SW480 (cell line): Measurements from ENCODE around the gene KREMEN1.
"Not testable (repeated sequence)": the region's sequence is repeated elsewhere in the genome, so short reads cannot be mapped to it uniquely, and the experiment has no call there.

Experiments used
- DNase-seq: peaks from one replicate; pipeline ENCODE4 v3.0.0-alpha.2; 2016; ENCODE audit warnings: low spot score

KREMEN1 gene

DNA sequence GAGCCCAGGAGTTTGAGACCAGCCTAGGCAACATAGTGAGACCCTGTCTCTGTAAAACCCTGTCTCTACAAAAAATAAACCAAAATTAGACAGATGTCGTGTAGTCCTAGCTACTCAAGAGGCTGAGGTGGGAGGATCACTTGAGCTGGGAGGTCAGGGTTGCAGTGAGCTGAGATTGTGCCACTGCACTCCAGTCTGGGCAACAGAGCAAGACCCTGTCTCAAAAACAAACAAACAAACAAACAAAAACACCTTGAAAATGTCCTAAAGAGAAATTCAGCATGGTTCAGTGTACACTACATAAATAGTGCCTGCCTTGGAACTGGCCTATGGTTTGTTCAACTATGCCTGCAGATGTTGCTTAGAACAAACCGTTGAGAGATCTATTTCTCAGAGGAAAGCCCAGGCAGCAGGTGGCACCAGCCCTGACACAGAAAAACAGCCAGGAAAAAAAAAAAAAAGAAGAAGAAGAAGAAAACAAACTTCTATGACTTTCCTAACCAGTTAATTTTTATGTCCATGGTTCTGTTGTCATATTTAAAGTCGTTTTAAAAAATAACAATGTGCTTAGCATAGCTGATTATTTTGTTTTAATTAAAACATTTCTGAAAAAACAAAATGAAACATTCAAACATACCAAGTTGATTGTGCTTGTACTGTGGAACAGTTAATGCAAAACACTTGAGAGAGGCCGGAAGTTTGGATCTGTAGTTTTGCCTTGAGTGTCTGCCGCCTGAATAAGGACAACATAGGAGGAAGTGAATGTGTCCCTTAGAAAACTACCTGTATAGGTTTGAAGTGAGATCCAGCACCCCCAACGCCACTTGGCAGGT lies 5.4 kb downstream of the KREMEN1 start:
- no peak for DNase-seq

GRCh38 chr22:29078869-29079207 lies 6.0 kb downstream of the KREMEN1 start:
- DNase-seq, result no peak

- peak; percentile 60 for DNase-seq
These were observed 6.5 kb downstream of the KREMEN1 start for GRCh38 chr22:29079218-29079901.

- no peak for DNase-seq
These were observed 7.5 kb downstream of the KREMEN1 start for GRCh38 chr22:29080106-29080975.

GRCh38 chr22:29081517-29082236 lies 8.8 kb downstream of the KREMEN1 start:
- no peak for DNase-seq

DNA sequence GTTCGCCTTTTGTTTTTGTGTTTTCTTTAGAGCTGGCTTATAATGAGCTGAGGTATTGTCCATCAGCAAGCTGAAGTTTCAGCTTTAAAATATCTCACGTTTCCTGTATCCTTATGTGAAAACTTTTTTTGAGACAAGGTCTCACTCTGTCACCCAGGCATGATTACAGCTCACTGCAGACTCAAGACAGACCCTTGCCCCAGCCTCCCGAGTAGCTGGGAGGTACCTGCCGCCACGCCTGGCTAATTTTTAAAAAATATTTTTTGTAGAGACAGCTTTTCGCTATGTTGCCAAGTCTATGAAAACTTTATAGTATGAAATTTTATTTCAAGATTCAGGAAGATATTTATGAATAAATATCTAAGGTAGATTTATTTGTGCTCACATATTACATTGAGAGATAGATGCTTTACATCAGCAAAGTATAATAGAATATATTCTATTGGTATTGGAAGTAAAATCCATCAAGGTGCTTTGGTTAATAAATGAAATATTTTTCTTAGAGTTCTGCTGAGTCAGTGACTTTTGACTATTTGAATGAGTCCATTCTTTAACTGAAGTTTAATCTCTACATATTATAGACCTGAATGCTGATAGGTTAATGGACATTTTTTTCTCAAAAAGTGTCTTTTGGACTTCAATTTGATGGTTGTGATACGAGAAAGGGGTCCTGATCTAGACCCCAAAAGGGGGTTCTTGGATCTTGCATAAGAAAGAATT lies 10.2 kb downstream of the KREMEN1 start:
- DNase-seq, result no peak

GRCh38 chr22:29083576-29083932 lies 10.7 kb downstream of the KREMEN1 start:
- not testable (repeated sequence) for DNase-seq

- DNase-seq, result no peak
These were observed 11.2 kb downstream of the KREMEN1 start for GRCh38 chr22:29083933-29084591.

- no peak for DNase-seq
These were observed 14.2 kb downstream of the KREMEN1 start for GRCh38 chr22:29087012-29087411.

- no peak for DNase-seq
These were observed 16.0 kb downstream of the KREMEN1 start for GRCh38 chr22:29088809-29089208.

GRCh38 chr22:29089507-29089906 lies 16.7 kb downstream of the KREMEN1 start:
- DNase-seq, result no peak

DNA sequence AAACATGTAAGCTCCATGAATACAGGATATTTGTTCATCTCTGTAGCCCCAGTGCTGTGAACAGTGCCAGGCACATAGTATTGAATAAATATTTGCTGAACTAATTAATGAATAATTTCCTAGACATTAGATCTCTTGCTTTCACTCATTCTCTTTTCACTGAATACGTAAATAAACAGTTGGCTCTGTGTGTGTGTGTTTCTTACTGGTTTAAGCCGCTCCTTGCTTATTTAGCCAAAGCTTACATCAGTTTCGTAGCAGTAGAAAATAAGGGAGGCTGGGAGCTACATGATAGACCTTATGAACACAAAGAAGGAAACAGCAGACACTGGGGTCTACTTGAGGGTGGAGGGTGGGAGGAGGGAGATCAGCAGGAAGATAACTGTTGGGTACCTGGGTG lies 17.2 kb downstream of the KREMEN1 start:
- no peak for DNase-seq

GRCh38 chr22:29092243-29092642 lies 19.4 kb downstream of the KREMEN1 start:
- DNase-seq, result no peak

DNA sequence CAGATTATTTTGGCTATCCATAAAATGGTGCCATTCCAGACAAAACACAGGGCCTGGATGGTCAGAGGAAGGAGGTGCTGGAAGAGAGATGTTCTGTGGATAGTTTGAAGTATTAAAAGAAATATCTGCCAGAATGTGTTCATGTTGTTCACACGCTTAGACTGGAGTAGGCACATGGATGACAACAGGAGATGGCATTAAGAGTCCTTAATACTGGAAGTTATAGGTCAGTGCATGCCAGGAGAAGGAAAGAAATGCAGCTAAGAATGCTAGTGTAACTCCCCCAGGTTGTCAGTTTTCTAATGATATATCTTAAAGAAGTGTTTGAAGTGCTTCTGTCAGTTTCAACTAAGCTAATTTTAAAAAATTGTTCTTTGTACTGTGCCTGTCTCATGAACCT lies 20.2 kb downstream of the KREMEN1 start:
- DNase-seq, result no peak

GRCh38 chr22:29093501-29094300 lies 20.9 kb downstream of the KREMEN1 start:
- DNase-seq, result no peak

GRCh38 chr22:29095459-29095858 lies 22.6 kb downstream of the KREMEN1 start:
- no peak for DNase-seq

- DNase-seq, result peak; percentile 83
These were observed 24.2 kb downstream of the KREMEN1 start for GRCh38 chr22:29096736-29097669.

- no peak for DNase-seq
These were observed 25.5 kb downstream of the KREMEN1 start for GRCh38 chr22:29098296-29098695.

DNA sequence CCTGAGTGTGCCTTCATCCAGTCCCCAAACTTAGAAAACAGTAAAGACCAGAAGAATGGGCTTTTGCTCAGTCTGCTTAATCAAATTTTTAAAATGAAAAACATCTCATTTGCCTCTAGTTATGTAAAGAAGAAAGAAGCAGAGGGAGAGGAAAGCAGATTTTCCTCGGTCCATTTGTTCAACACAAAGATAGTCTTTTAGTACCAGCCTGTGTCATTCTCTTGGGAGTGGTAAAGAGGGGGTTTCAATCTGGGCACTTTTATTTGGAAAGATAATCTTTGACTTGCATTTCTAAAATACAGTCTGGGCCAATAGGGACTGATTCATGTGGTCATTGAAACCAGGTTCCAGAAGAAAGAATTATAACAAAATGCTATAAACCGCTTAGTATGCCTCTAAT lies 29.5 kb downstream of the KREMEN1 start:
- DNase-seq, result no peak
